ENCODE results near the gene PSMC1.
A peak's percentile ranks its signal among the peaks of the same experiment; 100 is the strongest.
"Not testable (repeated sequence)": the region's sequence is repeated elsewhere in the genome, so short reads cannot be mapped to it uniquely, and the experiment has no call there.

Gene PSMC1

GRCh38 chr14:90256354-90257131 lies at the start of gene PSMC1:
Gene PSMC1, plus strand, starts transcription at chr14:90256553. Its CDS starts 45 bp downstream, at chr14:90256598.
- DNase-seq: peak; percentile 85

- no peak for DNase-seq
Observed at GRCh38 chr14:90213099-90213748, 43.1 kb upstream of the PSMC1 start.

DNA sequence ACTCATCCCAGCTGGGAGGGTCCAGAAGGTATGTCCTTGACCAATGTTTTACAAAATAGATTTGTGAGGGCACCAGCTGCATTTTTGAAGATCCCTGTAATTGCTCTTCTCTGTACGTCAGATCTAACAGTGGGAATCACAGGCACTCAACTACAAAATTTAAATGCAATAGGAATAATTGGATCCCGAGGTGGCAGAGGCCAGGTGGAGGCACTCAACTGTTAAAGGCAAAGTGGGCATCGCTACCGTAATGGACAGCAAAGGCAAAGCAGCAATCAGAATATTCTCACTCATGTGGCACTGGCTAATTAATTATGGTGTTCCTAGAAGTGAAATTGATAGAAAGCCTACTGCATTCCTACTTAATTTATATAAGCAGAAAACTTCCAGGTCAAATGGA lies 27.9 kb upstream of the PSMC1 start:
- DNase-seq: no peak

- not testable (repeated sequence) for DNase-seq
Observed at GRCh38 chr14:90229942-90230341, 26.4 kb upstream of the PSMC1 start.

GRCh38 chr14:90235179-90235976 lies 21.0 kb upstream of the PSMC1 start:
- DNase-seq: peak; percentile 72

DNA sequence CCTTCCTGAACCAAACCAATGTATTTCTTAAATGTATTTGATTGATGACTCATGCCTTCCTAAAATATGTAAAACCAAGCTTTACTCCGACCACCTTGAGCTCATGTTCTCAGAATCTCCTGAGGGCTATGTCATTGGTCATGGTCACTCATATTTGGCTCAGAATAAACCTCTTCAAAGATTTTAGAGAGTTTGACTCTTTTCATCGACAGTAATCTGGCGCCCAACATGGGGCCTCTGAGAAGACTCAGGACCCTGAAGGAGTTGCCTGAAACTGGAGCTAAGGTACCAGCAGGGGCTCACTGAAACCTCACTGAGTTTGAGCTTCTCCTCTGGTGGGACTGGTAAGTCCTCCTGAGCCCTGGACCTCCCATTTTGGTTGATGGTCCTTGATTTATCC lies 17.2 kb upstream of the PSMC1 start:
- no peak for DNase-seq

- no peak for DNase-seq
Observed at GRCh38 chr14:90242444-90242843, 13.9 kb upstream of the PSMC1 start.

GRCh38 chr14:90246936-90247335 lies 9.4 kb upstream of the PSMC1 start:
- DNase-seq: no peak

DNA sequence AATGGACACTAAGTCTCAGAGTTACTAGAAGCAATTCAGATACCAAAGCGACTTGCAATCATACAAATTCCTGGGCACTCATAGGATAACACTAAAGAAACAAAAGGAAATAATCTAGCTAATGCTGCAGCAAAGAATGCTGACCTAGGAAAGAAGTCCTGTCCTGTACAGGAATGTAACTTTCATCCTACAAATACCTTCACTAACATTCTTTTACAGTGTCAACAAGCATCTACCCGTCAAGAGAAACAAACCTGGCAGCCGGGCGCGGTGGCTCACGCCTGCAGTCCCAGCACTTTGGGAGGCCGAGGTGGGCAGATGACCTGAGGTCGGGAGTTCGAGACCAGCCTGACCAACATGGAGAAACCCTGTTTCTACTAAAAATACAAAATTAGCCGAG lies 8.9 kb upstream of the PSMC1 start:
- not testable (repeated sequence) for DNase-seq

DNA sequence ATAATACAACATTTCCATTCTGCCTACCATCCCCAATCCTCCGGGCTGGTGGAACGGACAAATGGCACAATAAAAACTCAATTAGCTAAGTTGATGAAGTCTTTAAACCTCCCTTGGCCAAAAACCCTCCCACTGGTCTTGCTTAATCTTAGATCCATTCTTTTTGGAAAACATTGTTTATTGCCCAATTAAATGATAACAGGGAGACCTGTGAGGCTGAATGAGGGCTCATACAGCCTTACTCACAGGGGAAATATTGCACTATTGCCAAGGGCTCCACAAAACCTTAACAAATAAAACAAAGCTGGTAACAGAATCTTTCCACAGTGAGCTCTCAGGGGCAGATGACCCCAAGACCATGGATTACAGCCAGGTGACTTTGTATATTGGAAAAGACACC lies 7.8 kb upstream of the PSMC1 start:
- no peak for DNase-seq

DNA sequence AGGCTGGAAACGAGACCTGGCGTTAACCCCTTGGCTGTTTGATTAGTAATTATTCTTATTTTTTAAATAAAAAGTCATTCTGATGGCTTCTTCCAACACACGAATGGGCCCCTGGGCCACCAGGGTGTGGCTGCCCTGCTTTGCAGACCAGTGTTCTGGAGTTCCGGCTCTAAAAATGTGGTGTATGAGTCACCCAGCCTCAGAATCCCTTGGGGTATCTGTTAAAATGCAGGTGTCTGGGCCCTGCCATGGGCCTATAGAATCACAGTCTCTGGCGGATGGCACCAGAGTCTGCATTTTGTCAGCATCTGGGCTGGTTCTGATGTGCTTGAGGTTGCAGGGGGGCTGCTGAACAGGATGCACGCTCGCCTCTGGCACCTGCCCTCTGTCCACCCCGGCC lies 2.5 kb upstream of the PSMC1 start:
- no peak for DNase-seq

DNA sequence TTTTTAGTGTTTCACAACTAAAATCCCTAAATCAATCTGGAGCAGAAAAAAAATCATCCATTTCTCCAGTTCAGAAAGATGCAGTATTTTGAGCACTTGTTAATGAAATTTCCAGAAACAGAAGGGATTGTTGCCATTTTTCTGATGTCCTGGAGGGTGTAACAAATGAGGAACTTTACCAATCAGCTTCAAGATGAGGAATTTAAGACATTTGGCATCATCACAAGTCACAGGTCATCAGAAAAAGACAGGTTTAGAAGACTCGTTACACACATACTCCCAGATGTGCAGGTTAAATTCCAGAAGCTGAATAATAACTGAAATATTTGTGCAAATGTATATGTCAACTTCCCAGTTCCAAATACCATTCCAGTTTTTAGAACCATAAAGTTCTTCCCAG lies 482 bp upstream of the PSMC1 start:
- DNase-seq: no peak

DNA sequence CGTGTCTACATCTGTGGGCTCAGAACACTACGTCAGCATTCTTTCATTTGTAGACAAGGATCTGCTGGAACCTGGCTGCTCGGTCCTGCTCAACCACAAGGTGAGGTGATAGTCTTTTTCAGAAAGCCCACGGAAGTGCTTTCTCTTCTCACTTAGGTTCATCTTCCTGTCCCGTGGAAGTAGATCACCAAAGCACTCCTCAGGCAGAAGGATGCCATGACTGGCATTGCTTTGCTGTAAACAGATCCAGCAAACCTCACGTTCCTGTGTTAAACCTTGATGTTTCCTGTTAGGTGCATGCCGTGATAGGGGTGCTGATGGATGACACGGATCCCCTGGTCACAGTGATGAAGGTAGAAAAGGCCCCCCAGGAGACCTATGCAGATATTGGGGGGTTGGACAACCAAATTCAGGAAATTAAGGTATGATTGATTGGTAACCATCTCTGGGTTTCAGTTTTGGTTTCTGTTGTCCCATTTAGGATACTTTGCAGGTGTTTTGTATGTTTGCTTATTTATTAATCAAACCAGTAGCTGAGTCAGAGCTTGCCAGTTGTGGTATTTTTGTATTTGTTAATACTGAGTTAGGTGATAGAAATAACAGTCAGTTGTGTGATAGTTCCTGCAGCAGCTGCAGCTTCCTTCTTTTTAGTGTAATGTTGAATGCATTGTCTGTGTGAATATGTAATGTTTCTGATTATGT lies 7.5 kb downstream of the PSMC1 start:
- DNase-seq: no peak

DNA sequence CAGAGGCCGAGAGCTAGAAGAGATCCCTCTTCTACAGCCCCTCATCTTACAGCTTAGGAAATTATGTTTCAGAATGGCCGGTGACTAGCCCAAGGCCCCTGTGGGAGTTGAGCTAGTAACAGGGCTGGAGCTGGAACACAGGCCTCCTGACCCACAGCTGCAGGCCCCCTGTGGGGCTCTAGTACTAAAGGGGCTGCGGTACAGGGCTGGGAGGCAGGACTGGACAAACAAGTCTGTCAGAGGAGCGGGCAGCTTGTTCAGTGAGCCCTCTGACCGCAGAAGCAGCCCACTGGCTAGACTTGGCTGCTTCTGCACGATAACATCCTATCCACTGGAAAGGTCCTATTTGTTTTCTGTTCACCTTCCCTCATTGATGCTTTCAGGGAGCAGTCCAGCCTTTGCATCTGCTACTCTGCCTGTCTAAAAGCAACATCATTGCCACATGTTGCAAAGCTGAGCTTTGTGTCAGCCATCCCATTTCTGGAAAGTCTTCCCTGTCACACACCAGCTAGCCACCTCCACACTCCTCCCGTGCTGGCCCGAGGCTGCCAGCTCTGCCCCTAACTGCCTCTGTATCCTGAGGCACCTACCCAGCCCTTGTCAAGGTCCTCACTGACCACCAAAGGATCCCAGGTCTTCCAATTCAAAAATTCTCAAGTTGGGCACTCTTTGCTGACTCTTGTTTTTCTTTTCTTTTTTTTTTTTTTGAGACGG lies 10.2 kb downstream of the PSMC1 start:
- DNase-seq: no peak

- no peak for DNase-seq
Observed at GRCh38 chr14:90268420-90268819, 12.1 kb downstream of the PSMC1 start.

GRCh38 chr14:90272523-90272922 lies 16.2 kb downstream of the PSMC1 start:
- no peak for DNase-seq

DNA sequence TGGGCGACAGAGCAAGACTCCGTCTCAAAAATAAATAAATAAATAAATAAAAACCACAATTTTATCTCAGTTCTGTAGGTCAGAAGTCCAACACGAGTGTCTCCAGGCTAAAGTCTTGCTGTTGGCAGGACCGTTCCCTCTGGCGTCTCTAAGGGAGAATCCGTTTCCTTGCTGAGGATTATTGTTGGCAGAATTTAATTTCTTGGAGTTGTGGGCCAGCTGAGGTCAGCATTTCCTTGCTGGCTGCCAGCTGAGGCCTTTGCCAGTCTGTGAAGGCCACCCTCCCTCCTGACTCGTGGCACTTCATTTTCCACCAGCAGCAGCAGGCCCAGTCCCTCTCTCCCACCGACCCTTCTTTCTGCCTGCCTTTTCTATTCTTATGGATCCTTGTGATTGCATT lies 17.2 kb downstream of the PSMC1 start:
- DNase-seq: no peak

DNA sequence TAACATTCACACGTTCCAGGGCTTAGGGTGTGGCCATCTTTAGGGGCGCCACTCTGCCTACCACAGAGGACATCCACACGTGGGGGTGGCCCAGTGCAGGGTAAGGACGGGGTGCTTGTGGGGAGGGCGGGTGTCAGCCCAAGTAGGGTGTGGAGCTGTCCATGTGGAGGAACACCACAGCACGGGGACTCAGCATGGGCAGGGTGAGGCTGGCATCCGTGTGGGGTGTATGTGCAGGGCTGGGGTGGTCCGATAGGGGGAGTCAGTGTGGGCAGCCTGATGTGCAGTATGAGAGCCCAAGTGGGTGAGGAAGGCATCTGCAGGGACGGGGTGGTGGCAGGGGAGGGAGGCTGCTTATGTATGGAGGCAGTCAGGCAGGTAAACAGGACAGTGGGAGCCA lies 17.7 kb downstream of the PSMC1 start:
- DNase-seq: no peak

DNA sequence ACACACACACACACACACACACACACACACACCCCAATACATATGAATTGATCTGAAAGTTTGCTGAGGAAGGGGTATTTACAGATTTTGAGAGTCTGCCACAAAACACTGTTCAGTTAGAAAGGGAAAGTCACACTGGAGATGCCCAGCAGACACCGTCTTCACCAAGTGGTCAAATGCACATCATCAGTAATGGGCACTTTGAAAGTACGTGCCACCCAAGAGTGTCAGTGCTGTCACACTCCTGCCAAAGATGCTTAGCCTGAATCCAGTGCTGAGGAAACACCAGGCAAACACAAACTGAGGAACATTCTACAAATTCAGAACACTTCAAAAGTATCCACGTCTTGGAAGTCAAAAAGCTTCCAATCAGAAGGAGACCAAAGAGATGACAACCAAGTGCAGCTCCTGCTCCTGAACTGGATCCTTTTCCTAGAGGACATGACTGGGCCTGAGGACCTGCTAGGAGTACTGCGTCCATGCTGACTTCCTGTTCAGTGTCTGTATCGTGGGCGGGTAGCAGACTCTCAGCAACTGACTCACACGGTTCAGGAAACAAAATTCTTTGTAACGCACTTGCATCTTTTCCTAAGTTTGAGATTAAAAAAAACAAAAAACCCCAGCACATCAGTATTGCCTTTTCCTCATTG lies 18.6 kb downstream of the PSMC1 start:
- DNase-seq: no peak

GRCh38 chr14:90275458-90275814 lies 19.1 kb downstream of the PSMC1 start:
- DNase-seq: no peak

GRCh38 chr14:90275820-90276219 lies 19.5 kb downstream of the PSMC1 start:
- no peak for DNase-seq

Data from activated CD4-positive, CD25-positive, alpha-beta regulatory T cell treated with anti-CD3 and anti-CD28 coated beads, Interleukin-2, amount 50 U/mL, for 72 hours (primary cell).